ENCODE results near the gene SERPINB8. TPM values are rescaled to one million over a fixed set of nuclear protein-coding genes. Genes with fewer than 3 reads are reported as not detected.
"Not testable (repeated sequence)": the region's sequence is repeated elsewhere in the genome, so short reads cannot be mapped to it uniquely, and the experiment has no call there.

Gene SERPINB8
- 18.9 TPM for total RNA-seq
- long read RNA-seq, partial matches to known transcripts = 3 of 13 reads
- long read RNA-seq, other reads (novel, unspliced or antisense) = 5 of 13 reads

GRCh38 chr18:63969942-63970808, at the start of gene SERPINB8:
SERPINB8 (plus strand) TSS chr18:63970081; CDS start chr18:63978309, 8,228 bp downstream.
- peak; percentile 95 for DNase-seq (ENCODE audit: low spot score)

- DNase-seq (ENCODE audit: low spot score) = no peak
Observed at GRCh38 chr18:63922049-63922448, 47.8 kb upstream of the SERPINB8 start.

- DNase-seq (ENCODE audit: low spot score) = no peak
Observed at GRCh38 chr18:63924551-63924950, 45.3 kb upstream of the SERPINB8 start.

GRCh38 chr18:63928331-63928730, 41.5 kb upstream of the SERPINB8 start:
- DNase-seq (ENCODE audit: low spot score) = no peak

- DNase-seq (ENCODE audit: low spot score) = not testable (repeated sequence)
Observed at GRCh38 chr18:63929369-63929768, 40.5 kb upstream of the SERPINB8 start.

- no peak for DNase-seq (ENCODE audit: low spot score)
Observed at GRCh38 chr18:63930773-63931354, 39.0 kb upstream of the SERPINB8 start.

- DNase-seq (ENCODE audit: low spot score) = peak; percentile 92
Observed at GRCh38 chr18:63936156-63936931, 33.5 kb upstream of the SERPINB8 start.

GRCh38 chr18:63936932-63937393, 32.9 kb upstream of the SERPINB8 start:
- no peak for DNase-seq (ENCODE audit: low spot score)

GRCh38 chr18:63940008-63940407, 29.9 kb upstream of the SERPINB8 start:
- DNase-seq (ENCODE audit: low spot score) = no peak

- DNase-seq (ENCODE audit: low spot score) = not testable (repeated sequence)
Observed at GRCh38 chr18:63940543-63941050, 29.3 kb upstream of the SERPINB8 start.

GRCh38 chr18:63947051-63947790, 22.7 kb upstream of the SERPINB8 start:
- DNase-seq (ENCODE audit: low spot score) = no peak

- DNase-seq (ENCODE audit: low spot score) = no peak
Observed at GRCh38 chr18:63949068-63949737, 20.7 kb upstream of the SERPINB8 start, which contains the start of gene HMSD. HMSD (plus strand) TSS chr18:63949301; CDS start chr18:63953456, 4,155 bp downstream.

- DNase-seq (ENCODE audit: low spot score) = no peak
Observed at GRCh38 chr18:63951302-63951705, 18.6 kb upstream of the SERPINB8 start.

GRCh38 chr18:63953811-63954210, 16.1 kb upstream of the SERPINB8 start:
- no peak for DNase-seq (ENCODE audit: low spot score)

GRCh38 chr18:63956755-63957154, 13.1 kb upstream of the SERPINB8 start:
- no peak for DNase-seq (ENCODE audit: low spot score)

- no peak for DNase-seq (ENCODE audit: low spot score)
Observed at GRCh38 chr18:63960891-63961290, 9.0 kb upstream of the SERPINB8 start.

GRCh38 chr18:63961435-63961980, 8.4 kb upstream of the SERPINB8 start:
- no peak for DNase-seq (ENCODE audit: low spot score)

GRCh38 chr18:63962137-63962536, 7.7 kb upstream of the SERPINB8 start:
- no peak for DNase-seq (ENCODE audit: low spot score)

GRCh38 chr18:63963615-63964256, 6.1 kb upstream of the SERPINB8 start:
- DNase-seq (ENCODE audit: low spot score) = no peak
